Osteocyte (in vitro differentiated cells): ENCODE measurements around the gene ASIC2. TPM values are rescaled to one million over a fixed set of nuclear protein-coding genes. Genes with fewer than 3 reads are reported as not detected.

Experiments
- DNase-seq: peaks from one replicate; pipeline ENCODE4 v3.0.0; 2021; ENCODE audit warnings: mixed read lengths; ENCODE audit not compliant: unreplicated experiment; ENCODE audit errors: extremely low spot score
- H3K27ac Mint-ChIP-seq: one replicate; pipeline ENCODE4 v1.8.0; 2021; ENCODE audit warnings: mild to moderate bottlenecking, mixed read lengths; ENCODE audit not compliant: unreplicated experiment
- H3K27me3 Mint-ChIP-seq: one replicate; pipeline ENCODE4 v1.8.0; 2021; ENCODE audit warnings: mixed read lengths; ENCODE audit not compliant: unreplicated experiment
- H3K36me3 Mint-ChIP-seq: one replicate; pipeline ENCODE4 v1.8.0; 2021; ENCODE audit warnings: mixed read lengths; ENCODE audit not compliant: unreplicated experiment
- H3K4me1 Mint-ChIP-seq: one replicate; pipeline ENCODE4 v1.8.0; 2021; ENCODE audit warnings: mixed read lengths; ENCODE audit not compliant: unreplicated experiment
- H3K4me3 Mint-ChIP-seq: one replicate; pipeline ENCODE4 v1.8.0; 2021; ENCODE audit warnings: mild to moderate bottlenecking, moderate library complexity, mixed read lengths; ENCODE audit not compliant: unreplicated experiment
- H3K9me3 Mint-ChIP-seq: one replicate; pipeline ENCODE4 v1.8.0; 2021; ENCODE audit warnings: mixed read lengths; ENCODE audit not compliant: unreplicated experiment
- total RNA-seq: library from RNA; stranded (reverse); gene quantifications from 2 replicates; pipeline ENCODE4 v1.2.1, GENCODE V29; 2021
- TF ChIP-seq, protein P1 (sequence below): fragments of 200-600 bp; sonication (generic); IDR thresholded peaks from 2 replicates; pipeline ENCODE4 v1.5.0; 2021; ENCODE audit warnings: antibody characterized with exemption, mild to moderate bottlenecking, moderate library complexity

ASIC2 gene
- total RNA-seq, 1 donor from 2014 or later = not detected

DNA sequence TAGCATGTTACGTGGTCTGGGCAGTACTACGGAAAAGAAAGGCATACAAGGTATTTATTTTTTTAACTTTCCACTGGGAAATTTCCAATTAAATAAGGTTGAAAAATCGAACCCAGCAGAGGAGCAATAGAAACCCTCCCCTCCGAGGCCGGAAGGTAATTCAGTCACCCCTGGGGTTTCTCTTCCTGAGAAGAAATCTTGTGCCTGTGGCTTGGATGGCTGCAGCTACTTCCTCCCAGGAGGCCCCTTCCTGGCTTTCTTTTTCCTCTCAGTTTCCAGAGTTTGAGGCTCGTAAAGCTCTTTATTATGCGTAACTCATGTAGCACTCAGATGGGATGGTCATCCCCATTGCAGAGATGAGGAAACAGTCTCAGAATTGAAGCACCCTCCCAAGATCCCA lies 140.3 kb downstream of the ASIC2 start:
- no peak overlapping the region for H3K27ac Mint-ChIP-seq
- H3K27me3 Mint-ChIP-seq = no peaks in the 10 kb centered on the region
- no peaks in the 10 kb centered on the region for H3K4me1 Mint-ChIP-seq
- no peaks in the 10 kb centered on the region for H3K36me3 Mint-ChIP-seq
- DNase-seq = no peak
- TF ChIP-seq, protein P1, sequence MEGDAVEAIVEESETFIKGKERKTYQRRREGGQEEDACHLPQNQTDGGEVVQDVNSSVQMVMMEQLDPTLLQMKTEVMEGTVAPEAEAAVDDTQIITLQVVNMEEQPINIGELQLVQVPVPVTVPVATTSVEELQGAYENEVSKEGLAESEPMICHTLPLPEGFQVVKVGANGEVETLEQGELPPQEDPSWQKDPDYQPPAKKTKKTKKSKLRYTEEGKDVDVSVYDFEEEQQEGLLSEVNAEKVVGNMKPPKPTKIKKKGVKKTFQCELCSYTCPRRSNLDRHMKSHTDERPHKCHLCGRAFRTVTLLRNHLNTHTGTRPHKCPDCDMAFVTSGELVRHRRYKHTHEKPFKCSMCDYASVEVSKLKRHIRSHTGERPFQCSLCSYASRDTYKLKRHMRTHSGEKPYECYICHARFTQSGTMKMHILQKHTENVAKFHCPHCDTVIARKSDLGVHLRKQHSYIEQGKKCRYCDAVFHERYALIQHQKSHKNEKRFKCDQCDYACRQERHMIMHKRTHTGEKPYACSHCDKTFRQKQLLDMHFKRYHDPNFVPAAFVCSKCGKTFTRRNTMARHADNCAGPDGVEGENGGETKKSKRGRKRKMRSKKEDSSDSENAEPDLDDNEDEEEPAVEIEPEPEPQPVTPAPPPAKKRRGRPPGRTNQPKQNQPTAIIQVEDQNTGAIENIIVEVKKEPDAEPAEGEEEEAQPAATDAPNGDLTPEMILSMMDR = no peak
- H3K4me3 Mint-ChIP-seq = no peak overlapping the region
- H3K9me3 Mint-ChIP-seq = no peaks in the 10 kb centered on the region

DNA sequence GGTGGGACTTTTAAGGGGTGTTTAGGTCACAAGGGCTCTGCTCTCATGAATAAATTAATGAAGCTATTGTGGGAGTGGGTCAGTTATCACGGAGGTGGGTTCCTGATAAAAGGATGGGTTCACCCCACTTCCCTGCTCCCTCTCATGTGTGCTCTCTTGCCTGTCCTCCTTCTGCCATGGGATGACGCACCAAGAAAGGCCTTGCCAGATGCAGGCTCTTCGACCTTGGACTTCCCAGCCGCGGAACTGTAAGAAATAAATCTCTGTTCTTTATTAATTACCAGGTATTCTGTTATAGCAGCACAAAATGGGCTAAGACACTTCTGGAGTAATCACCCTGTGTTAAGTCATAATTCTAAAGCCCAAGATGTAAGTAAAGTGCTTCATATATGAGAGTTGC lies 141.5 kb downstream of the ASIC2 start:
- no peak for DNase-seq
- Mint-ChIP-seq H3K4me1 (no peaks in the 10 kb centered on the region), H3K27me3 (no peaks in the 10 kb centered on the region), H3K36me3 (no peaks in the 10 kb centered on the region), H3K4me3 (no peak overlapping the region), H3K9me3 (no peaks in the 10 kb centered on the region), H3K27ac (no peak overlapping the region)
- TF ChIP-seq, protein P1 = no peak

DNA sequence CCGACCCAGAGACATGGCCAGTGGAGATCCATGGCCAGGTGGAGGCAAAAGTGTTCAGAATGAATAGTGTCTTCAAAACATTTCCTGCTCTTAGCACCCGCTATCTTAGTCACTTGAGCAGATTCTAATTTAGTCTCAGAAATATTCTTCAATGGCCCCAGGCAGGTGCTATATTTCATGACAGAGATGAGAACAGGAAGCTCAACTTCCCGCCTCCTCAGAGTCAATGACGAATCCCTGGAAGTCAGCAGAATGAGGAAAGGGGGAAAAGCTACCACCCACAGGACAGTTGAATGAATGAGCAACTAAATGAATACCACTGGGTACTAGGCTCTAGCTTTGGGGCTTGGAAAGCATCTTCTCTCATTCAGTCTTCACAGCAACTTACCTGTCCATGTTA lies 147.2 kb downstream of the ASIC2 start:
- TF ChIP-seq, protein P1 = no peak
- Mint-ChIP-seq H3K4me3 (no peak overlapping the region), H3K4me1 (no peaks in the 10 kb centered on the region), H3K27ac (no peak overlapping the region), H3K27me3 (no peaks in the 10 kb centered on the region), H3K36me3 (no peaks in the 10 kb centered on the region), H3K9me3 (peaks cover 10% of the 10 kb centered on the region)
- DNase-seq = no peak

DNA sequence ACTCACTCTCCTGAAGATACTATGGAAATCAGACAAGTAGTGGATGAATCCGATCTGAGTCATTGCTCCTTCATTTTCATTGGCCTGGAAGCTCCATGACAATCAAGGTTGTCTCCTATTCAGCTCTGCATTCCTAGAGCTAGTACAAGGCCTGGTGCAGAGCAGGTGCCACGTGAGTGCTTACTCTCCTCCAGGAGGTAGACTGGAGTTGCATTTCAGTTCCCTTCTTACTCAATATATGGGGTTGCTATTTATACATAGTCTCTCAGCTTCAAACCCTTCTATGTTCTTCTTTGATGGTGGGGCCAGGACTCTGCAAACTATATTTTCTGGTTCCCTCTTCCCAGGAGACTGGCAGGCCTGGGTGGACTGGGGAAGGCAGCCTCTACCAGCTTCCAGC lies 148.3 kb downstream of the ASIC2 start:
- Mint-ChIP-seq H3K27me3 (no peaks in the 10 kb centered on the region), H3K36me3 (no peaks in the 10 kb centered on the region), H3K9me3 (peaks cover 10% of the 10 kb centered on the region), H3K27ac (no peak overlapping the region), H3K4me1 (no peaks in the 10 kb centered on the region), H3K4me3 (no peak overlapping the region)
- no peak for DNase-seq
- TF ChIP-seq, protein P1 = no peak

DNA sequence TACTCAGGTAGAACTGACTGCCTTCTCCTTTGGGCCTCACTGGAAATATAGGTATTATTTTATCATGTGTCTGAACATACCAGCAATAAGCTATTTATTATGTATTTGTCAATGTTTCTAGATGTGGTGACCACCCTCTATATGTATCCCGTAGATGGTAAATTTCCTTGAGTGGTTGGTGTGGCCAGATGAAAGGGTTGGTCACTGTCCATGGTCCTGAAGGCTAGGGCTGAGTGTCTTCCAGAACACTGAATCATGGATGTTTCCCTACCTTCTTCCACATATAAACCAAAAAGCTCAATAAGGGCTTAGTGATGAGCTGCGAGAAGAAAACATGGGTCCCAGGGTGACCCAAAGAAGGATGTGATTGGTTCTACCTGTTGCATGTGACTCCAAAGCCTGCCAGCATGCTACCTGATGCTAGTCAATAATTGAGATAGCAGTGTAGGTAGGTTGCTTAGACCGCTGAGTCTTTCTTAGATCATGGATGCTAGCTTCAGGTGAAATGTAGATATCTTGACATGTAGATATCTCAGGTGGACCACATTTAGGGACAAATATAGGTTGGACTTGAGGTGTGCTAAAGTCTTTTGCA lies 150.3 kb downstream of the ASIC2 start:
- no peaks in the 10 kb centered on the region for H3K27me3 Mint-ChIP-seq
- no peaks in the 10 kb centered on the region for H3K4me1 Mint-ChIP-seq
- TF ChIP-seq, protein P1 = no peak
- H3K9me3 Mint-ChIP-seq = peaks cover 14% of the 10 kb centered on the region
- H3K4me3 Mint-ChIP-seq = no peak overlapping the region
- no peak overlapping the region for H3K27ac Mint-ChIP-seq
- no peak for DNase-seq
- no peaks in the 10 kb centered on the region for H3K36me3 Mint-ChIP-seq
